Middle frontal gyrus (tissue), 1 donor: Measurements from ENCODE around the gene CHMP4A.
"Not testable (repeated sequence)": the region's sequence is repeated elsewhere in the genome, so short reads cannot be mapped to it uniquely, and the experiment has no call there.

Experiments
- DNase-seq: peaks from one replicate; pipeline ENCODE4 v3.0.0-alpha.2; 2015; ENCODE audit warnings: low spot score; ENCODE audit errors: extremely low spot score

Gene CHMP4A

DNA sequence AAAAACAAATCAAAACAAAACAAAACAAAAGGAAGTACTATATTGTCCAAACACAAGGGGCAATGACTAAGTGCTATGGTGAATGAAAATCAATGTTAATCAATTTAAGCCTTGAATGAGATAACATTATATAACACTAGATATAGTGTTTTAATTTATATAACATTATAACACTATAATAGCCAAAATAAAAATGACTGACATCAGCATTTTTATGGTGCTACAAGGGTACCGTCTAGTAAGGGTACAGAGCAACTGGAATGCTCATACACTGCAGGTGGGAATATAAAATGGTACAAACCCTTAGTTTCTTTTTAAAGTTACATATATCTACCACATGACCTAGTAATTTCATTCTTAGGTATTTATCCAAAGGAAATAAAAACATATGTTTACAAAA is 13.2 kb upstream of the CHMP4A start:
- no peak for DNase-seq

DNA sequence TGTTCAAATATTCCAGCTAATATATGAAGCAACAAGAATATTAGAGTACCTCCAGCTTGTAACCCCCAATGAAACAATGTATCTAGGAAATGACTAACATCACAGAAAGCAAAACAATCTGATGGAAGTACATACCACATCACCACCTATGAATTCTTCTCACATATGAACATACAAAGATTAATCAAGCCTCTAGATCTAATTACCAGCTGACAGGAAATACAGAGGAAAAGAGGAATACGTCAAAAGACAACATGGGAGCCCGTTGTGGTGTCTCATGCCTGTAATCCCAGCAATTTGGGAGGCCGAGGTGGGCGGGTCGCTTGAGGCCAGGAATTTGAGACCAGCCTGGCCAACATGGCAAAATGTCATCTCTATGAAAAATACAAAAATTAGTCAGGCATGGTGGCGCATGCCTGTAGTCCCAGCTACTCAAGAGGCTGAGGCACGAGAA is 11.4 kb upstream of the CHMP4A start:
- DNase-seq: no peak

DNA sequence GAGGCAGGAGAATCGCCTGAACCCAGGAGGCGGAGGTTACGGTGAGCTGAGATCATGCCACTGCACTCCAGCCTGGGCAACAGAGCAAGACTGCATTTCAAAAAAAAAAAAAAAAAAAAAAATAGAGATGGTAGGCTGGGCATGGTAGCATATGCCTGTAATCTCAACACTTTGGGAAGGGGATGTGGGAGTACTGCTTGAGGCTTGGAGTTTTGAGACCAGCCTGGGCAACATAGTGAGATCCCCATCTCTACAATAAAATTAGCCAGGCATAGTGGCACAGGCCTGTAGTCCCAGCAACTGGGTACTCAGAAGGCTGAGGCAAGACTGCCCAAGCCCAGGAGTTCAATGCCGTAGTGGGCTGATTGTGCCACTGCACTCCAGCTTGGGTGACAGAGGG is 9.7 kb upstream of the CHMP4A start:
- not testable (repeated sequence) for DNase-seq

DNA sequence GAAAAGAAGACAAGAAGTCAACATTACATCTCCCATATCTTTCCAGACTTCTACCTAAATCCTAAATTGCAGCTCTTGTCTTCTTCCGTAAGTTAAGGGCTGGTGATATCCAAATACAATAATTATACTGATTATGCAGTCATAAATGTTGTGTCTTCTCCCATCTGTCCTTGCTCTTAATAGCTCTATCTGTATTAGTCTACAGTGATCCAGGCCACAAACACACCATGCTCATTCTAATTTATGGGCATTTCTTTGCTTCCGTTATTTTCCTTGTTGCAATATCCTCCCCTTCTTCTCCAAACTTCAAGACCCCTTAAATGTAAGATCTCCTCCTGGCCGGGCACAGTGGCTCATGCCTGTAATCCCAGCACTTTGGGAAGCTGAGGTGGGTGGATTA is 6.2 kb upstream of the CHMP4A start:
- DNase-seq: no peak

DNA sequence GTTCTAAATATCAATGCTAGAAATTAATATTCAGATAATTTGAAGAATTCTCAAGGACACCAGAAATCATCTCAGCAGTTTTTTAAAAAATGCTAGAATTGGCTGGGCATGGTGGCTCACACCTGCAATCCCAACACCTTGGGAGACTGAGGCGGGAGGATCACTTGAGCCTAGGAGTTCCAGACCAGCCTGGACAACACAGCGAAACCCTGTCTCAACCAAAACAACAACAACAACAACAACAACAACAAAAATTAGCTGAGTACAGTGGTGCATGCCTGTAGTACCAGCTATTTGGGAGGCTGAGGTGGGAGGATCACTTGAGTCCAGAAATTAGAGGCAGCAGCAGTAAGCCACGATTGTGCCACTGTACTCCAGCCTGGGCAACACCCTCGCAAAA is 5.8 kb upstream of the CHMP4A start:
- no peak for DNase-seq

DNA sequence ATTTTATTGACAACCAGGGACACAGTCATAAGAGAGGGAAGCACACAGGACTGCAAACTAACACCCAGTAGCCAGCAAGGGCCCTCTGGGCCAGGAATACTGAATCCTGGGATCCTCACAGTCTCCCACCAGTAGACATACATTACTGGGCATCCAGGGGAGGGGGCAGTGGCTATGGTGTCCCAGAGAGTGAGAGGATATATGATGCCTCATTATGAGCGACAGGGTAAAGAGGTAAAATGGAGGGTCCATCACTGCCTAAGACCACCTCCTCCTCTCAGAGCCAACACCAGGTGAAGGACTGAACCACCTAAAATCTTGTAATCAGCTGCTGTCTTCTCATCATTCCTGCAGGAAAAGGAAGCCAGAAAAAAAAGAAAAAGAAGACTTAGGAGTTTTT is 3.6 kb upstream of the CHMP4A start:
- not testable (repeated sequence) for DNase-seq

GRCh38 chr14:24216345-24216699 is 3.0 kb upstream of the CHMP4A start:
- DNase-seq: no peak

- DNase-seq: peak; percentile 82
Observed at GRCh38 chr14:24215495-24216344, 2.4 kb upstream of the CHMP4A start, which contains the start of gene MDP1. MDP1 (minus strand) TSS chr14:24216066; CDS start chr14:24215955, 111 bp downstream.

DNA sequence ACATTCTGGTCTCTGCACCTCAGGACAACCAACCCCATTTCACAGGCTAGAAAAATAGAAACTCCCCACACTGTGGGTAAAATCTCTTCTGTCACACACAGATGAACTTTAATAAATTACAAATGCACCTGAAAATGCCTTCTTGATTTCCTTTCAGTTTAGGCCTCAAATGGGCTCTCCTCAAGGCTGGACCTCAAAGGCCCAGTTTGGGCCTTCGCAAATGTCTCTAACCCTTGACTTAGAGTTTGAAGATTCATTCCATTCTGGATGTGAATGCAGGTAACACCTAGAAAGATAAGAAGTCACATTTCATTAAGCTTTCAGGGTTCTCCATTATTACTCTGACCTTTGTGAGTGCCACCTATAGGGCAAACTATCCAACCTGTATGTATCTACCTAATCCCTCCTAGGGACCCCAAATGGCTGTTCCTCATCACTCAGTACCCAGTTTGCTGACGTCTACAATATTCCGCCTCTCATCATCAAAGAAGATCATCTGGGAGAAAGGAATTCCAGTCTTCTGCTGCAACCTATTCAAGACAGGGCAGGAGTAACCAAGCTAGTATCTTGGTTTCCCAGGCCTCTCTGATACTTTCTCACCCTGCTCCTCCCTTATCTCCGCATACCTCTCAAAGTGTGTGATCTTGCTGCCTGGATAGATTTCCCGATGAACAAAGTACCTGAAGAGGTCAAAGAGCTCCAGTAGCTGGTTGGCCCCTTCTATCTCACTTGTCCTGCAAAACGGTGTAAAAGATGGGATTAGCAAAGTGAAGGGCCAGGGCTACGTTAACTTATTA is 776 bp upstream of the CHMP4A start:
- no peak for DNase-seq

GRCh38 chr14:24211311-24211710 is 2.0 kb downstream of the CHMP4A start:
- DNase-seq: no peak

DNA sequence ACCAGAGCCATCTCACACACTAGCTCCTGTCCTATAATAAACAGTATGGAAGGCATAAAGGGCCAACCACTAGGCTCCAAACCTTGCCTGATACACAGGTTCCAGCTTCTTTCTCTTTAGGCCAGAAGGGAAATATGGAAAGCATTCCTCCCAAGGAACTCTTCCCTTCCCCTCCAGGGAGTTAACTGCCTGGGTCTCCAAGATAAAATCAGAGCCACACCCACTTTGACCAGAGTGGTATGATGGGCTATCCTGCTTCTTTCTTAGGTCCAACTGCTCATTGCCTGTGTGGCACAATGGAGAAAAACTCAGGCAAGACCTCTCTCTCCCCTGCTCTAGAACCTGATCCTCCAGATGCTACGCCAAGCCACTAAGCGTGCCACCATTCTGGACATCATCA is 5.7 kb downstream of the CHMP4A start:
- no peak for DNase-seq

- DNase-seq: no peak
Observed at GRCh38 chr14:24207104-24207551, 6.2 kb downstream of the CHMP4A start.

- no peak for DNase-seq
Observed at GRCh38 chr14:24206260-24207103, 6.8 kb downstream of the CHMP4A start.

- DNase-seq: no peak
Observed at GRCh38 chr14:24204163-24205146, 8.8 kb downstream of the CHMP4A start.

DNA sequence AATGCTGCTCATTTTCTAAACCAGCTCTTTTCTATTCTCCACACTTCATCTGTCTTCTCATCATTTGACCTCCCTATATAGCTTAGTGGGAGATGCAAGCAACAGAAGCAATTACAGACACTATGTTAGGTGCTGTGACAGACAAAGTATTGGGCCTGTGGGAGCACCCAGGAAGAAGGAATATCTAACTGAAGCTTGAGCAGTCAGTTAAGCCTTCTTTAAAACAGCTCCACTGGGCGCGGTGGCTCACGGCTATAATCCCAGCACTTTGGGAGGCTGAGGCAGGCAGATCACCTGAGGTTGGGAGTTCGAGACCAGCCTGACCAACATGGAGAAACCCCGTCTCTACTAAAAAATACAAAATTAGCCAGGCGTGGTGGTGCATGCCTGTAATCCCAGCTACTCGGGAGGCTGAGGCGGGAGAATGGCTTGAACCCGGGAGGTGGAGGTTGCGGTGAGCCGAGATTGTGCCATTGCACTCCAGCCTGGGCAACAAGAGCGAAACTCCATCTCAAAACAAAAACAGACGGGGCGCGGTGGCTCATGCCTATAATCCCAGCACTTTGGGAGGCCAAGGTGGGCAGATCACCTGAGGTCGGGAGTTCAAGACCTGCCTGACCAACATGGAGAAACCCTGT is 9.9 kb downstream of the CHMP4A start:
- DNase-seq: not testable (repeated sequence)

GRCh38 chr14:24202538-24202937 is 10.8 kb downstream of the CHMP4A start:
- DNase-seq: not testable (repeated sequence)

DNA sequence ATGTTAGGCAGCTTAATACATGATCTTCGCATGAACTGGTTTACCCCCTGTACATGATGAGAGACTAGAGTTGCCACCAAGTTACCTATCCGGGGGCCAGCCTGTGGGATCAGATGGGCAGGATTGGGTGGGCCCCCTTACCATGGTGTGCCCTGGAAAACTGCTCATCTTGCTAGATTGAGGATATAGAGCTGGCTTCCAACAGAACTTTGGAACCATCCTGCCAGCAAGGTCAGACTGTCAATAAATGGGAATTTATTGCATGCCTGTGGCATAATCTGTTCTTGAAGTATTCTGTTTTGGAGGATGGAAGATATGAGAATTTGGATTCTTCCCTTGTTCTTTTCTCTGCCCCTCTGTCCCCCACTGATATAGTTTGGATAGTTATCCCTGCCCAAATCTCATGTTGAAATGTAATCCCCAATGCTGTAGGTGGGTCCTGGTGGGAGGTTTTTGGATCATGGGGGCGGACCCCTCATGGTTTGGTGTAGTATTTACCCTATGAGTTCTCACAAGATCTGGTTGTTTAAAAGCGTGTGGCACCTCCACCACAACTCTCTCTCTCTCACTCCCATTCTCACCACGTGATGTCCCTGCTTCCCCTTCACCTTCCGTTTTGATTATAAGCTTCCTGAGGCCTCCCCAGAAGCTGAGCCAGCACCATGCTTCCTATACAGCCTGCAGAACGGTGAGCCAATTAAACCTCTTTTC is 14.3 kb downstream of the CHMP4A start:
- no peak for DNase-seq

- no peak for DNase-seq
Observed at GRCh38 chr14:24197056-24197450, 16.2 kb downstream of the CHMP4A start.
